Epidermal melanocyte (primary cell): ENCODE measurements around the gene ZDHHC14.
"Not testable (repeated sequence)": the region's sequence is repeated elsewhere in the genome, so short reads cannot be mapped to it uniquely, and the experiment has no call there.

ENCODE experiments used
- DNase-seq: peaks from one replicate; pipeline ENCODE4 v3.0.0; 2011; ENCODE audit warnings: low spot score; ENCODE audit not compliant: insufficient read length

ZDHHC14 gene

DNA sequence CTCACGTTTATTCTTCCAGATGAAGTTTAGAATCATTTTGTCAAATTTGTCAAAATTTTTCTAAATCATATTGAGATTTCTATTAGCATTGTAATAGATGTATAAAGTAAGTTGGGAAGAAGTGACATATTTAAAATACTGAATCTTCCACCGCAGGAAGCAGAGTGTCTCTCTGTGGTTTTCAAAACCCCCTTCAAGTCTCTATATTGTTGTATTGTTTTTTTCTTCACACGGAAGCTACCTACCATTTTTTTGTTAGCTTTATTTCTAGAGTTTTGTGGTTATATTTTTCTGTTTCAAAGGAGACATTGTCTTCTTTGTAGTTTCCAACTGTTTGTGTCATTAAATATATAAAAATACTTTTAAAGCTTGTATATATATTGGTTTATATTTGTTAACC lies 188.6 kb downstream of the ZDHHC14 start:
- no peak for DNase-seq

DNA sequence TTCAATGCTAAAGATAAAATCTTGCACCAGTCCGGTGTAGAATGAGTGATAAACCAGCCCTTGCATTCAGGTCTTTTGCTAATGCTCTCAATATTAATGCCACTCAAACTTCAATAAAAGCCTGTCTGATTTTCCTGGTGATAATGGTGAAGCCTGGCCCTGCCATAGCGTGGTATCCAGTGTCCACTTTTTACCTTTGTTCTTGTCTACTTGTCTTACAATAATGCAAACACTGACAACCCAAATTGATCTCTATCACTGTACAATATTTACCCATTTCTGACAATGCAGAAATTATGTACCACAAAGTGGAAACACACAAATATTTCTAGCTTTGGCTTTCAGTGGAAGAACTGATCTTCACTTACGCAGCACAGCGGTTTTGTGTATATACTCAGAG lies 189.1 kb downstream of the ZDHHC14 start:
- no peak for DNase-seq

DNA sequence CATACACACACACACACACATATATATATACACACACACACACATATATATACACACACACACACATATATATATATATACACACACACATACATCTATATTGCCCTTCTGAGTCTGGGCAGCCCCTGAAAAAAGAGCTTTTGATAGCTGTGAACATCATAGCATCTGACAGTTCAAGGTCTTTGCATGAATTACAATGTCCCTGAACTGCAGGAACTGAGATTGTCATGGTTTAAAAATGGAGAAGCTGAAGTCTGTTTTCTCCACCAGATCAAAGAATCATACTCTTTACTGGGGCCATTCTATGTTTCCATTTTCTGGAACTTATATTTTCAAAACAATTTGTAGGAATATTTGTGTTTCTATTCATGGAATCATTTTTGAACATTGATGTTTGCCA lies 189.8 kb downstream of the ZDHHC14 start:
- DNase-seq, result no peak

DNA sequence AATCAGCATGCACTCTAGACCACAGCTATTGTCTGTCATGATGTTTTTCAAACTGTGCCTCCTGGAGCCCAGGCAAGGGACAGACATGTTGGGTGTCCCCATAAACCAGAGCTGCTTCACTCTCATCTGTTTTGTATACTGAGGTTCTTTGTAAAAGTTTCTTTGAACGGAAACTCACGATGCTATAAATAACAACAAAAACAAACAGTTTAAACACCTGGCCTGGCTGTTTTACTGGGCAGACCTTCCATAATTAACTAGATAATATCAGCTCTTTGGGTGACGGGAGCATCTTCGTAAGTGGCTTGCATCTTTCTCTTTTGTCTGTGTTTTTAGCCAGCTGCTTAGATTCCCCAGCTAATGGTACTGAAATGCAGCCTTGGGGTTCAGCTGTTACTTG lies 190.3 kb downstream of the ZDHHC14 start:
- no peak for DNase-seq

DNA sequence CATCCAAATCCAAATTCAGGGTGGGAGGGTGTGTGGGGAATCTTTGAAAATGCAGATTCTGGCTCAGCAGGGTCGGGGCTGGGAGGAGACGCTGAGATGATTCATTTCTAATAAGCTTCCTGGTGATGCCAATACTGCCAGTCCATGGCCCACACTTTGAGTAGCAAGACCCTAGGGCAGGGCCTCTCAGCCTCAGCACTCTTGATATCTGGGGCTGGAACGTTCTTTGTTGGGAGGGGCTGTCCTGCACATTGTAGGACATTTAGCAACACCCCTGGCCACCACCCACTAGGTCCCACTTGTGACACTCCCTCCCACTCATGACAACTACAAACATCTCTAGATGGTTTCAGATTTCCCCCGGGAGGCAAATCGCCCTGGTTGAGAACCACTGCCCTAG lies 191.0 kb downstream of the ZDHHC14 start:
- DNase-seq, result no peak

DNA sequence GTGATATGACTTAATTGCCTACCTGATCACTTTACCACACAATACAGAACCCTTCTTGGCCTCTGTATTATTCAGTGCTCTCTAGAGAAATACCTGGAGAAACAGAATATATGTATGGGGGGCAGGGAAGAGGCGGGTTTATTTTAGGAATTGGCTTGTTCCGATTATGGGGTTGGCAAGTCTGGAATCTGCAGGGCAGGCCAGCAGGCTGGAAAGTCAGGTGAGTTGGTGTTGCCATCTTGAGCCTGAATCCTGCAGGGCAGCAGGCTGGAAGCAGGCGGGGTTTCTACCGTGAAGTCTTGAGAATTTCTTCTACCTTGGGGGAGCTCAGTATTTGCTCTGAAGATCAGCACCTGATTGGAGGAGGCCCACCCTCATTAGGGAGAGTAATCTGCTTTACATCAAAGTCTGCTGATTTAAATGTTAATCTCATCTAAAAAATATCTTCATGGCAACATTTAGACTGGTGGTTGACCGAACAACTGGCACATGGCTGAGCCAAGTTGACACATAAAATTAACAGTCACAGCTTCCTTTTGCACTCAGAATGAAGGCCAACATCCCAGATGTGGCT lies 193.9 kb downstream of the ZDHHC14 start:
- DNase-seq, result no peak

DNA sequence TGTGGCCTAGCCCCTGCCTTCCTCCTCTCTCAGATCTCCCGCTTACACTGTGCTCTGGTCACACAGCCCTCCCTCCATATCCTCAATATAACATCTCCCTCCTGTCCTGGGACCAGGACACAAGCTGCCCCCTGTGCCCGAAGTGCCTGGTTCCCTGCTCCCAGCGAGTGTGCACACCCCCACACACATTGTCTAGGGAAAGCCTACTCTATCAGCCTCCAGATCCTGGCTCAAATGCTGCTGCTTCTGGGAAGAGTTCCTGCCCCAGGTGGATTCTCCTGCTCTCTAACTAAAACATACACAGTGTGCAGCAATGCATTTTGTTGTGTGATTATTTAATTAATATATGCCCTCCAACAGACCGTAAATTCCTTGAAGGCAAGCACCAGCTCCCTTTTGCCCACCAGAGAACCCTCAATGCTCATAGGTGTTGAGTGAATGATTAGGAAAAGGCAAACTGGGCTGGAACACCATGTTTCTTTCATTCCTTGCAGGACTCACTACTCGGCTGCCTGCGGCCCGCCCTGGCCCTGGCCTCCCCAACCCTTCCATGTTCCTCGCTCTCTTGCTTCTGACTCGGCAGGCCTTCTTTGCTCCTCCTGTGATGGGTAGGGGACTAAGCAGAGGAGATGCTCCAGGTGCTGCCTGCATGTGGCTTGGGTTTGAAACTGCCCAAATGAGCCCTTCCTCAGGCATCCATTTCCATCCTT lies 194.6 kb downstream of the ZDHHC14 start:
- DNase-seq, result no peak

DNA sequence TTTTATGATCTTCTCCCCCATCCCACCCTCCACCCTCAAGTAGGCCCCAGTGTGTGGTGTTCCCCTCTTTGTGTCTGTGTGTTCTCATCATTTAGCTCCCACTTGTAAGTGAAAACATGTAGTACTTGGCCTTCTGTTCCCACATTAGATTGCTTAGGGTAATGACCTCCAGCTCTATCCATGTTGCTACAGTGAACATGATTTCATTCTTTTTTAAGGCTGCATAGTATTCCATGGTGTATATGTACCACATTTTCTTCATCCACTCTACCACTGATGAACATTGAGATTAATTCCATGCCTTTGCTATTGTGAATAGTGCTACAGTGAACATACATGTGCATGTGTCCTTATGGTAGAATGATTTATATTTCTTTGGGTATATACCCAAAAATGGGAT lies 196.0 kb downstream of the ZDHHC14 start:
- DNase-seq, result not testable (repeated sequence)

DNA sequence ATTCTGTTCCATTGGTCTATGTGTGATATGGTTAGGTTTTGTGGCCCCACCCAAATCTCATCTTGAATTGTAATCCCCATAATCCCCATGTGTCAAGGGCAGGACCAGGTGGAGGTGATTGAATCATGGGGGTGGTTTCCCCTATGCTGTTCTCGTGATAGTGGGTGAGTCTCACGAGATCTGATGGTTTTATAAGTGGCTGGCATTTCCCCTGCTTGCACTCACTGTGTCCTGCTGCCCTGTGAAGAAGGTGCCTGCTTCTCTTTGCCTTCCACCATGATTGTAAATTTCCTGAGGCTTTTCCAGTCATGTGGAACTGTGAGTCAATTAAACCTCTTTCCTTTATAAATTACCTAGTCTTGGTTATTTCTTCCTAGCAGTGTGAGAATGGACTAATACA lies 197.5 kb downstream of the ZDHHC14 start:
- DNase-seq, result not testable (repeated sequence)

DNA sequence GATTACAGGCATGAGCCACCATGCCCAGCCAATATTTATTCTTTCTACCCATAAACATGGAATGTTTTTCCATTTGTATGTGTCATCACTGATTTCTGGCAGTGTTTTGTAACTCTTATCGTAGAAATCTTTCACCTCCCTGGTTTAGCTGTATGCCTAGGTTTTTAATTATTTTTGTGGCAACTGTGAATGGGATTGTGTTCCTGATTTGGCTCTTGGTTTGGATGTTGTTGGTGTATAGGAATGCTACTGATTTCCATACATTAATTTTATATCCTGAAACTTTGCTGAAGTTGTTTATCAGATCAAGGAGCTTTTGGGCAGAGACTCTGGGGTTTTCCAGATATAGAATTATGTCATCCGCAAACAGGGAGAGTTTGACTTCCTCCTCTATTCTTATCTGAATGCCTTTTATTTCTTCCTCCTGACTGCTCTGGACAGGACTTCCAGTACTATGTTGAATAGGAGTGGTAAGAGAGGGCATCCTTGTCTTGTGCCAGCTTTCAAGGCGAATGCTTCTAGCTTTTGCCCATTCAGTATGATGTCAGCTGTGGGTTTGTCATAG lies 198.6 kb downstream of the ZDHHC14 start:
- DNase-seq, result no peak

DNA sequence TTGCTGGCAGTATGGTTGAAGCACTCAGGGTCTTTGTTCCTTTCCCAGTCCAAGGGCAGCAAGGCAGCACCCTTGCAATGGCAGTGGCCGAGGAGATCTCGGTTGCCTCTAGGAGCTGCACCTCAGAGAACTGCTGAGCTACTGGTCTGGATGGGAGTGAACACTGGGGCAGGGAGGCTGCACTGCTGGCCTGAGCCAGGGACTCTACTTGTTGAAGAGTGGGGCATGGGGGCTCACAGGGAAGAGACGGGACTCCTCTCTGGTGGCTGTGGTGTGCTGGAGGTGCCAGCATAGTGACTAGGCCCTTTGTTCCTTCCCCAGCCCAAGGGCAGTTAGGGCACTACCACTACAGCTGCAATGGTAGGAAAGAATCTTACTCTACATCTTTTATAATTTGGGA lies 203.0 kb downstream of the ZDHHC14 start:
- no peak for DNase-seq

DNA sequence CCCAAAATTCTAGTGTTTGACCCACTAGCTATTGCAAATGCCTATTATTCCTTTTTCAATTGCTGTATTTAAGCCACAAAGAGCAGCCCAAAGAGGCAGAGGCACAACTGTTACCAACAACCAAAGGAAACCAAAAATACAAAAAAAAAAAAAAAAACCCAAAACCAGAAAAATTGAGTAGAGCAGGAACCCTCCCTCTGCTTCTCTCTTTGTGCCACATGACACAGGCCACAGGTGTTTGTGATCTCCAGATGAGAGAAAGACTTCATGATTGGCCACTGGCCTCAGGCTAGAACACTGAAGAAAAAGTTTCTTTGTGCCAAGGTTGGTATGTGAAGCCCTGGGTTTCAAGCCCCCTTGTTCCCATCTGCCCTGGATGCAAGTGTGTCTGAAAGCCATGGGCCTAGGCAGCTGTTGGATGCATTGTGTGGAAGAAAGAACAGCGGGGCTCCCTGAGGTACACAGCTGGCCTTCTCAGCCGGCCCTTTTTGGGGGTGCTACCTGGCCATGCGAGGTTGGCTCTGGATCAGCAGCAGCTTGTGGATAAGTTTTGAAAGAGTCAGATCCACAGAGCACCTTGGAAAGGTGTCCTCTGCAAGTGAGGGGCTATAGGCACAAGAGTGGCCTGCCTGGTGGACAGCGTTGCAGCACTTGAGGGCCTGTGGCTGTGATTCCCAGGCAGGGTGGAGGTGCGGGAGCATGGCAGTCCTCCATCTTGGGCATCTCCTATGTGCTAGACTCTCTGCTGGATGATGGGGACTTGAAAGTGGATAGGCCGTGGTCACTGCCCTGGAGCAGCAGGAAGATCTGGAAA lies 204.5 kb downstream of the ZDHHC14 start:
- no peak for DNase-seq

DNA sequence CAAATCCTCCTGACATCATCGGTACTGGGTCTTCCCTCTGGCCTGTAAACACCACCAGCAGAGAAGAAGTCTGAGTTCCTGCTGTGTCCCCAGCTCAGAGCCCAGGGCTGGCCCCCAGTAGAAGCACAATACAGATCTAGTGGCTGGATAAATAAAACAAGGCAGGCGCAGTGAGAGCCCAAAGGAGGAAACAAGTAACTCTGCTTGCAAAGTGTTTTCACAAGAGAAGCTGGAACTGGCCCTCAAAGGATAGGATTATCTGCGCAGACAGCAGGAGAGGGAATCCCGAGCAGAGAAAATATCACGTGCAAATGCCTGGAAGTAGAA lies 205.1 kb downstream of the ZDHHC14 start:
- DNase-seq, result no peak

DNA sequence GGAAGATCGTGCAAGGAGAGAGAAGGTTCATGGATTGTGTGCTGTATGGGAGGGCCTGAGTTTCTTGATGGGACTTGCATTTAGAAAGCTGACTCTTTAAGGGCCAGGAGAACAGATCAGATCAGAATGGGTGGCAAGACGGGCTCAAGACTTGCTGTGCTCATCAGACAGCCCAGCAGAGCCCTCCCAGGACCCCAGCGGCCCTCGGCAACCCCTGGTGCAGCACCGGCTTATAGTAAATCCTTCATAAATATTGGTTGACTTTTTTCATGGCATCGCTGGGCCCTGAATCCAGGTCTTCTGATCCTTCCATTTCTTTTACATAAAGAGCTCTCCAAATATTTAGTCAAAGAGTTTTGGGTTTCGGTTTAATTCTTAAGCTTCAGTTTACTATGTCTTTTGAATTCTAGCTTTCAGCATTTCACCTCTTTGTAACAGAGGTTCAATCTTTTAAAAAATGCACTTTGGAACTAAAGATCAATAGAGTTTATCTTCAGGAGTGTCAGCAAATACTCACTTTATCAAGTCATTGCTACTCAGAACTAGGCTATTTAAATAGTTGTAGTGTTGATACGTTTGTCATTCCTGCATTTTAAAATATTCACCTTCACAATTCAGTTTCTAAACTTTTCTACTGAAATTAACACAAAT lies 205.6 kb downstream of the ZDHHC14 start:
- no peak for DNase-seq

DNA sequence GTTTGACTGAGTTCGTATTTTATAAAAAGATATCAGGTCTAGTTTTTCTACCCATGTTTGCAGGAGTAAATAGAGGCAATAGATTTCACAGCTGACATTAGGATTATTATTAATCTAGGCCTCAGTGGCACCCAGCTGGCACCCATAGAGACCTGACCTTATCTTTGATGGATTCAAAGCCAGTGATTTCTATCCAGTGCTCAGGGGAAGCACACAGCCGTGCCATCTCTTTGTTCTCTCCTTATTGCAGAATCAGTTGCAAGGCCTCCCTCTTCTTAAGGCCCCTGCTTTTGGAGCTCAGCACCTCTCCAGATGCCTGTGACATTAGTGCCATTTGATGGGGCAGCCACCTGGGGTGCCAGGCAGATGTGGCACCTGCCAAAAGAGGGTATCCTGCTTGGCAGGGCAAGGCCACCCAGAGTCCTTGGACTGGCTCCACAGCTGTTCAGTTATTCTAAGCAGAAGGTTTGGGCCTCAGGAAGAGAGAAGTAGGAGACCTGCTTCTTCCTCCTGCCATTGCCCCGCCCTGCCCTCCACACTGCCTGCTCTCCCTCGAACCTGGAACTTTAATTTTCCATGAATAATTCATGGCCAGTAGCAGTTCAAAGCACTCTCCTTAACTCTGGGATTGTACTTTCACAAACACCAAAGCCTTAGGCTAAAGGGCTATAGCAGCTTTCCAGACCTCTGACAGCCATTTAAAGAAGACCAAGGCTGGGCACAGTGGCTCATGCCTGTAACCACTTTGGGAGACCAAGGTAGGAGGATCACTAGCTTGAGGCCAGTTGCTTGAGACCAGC lies 206.3 kb downstream of the ZDHHC14 start:
- no peak for DNase-seq

DNA sequence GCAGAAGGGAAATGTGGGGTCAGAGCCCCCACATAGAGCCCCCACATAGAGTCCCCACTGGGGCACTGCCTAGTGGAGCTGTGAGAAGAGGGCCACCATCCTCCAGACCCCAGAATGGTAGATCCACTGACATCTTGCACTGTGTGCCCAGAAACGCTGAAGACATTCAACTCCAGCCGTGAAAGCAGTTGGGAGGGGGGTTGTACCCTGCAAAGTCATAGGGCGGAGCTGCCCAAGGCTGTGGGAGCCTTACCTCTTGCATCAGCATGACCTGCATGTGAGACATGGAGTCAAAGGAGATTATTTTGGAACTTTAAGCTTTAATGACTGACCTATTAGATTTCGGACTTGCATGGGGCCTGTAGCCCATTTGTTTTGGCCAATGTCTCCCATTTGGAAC lies 209.7 kb downstream of the ZDHHC14 start:
- not testable (repeated sequence) for DNase-seq

DNA sequence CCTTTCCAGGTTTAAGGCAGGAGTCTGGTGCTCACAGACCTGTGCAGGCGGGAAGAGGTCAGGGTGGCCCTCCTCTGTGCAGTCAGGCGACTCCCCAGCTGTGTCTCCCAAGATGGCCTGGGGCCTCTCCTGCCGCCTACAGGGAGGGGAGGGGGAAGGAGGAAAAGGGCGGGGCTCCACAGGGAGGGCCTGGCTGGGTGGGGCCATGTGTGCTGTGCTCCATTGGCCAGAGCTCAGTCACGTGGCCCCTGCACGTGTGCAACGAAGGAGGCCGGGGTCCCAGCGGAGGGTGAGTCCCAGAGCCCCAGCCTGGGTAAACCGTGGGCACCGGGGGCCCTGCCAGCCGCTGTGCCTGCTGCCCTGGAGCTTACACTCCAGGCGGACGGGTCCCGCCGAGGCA lies 211.6 kb downstream of the ZDHHC14 start:
- DNase-seq, result no peak

DNA sequence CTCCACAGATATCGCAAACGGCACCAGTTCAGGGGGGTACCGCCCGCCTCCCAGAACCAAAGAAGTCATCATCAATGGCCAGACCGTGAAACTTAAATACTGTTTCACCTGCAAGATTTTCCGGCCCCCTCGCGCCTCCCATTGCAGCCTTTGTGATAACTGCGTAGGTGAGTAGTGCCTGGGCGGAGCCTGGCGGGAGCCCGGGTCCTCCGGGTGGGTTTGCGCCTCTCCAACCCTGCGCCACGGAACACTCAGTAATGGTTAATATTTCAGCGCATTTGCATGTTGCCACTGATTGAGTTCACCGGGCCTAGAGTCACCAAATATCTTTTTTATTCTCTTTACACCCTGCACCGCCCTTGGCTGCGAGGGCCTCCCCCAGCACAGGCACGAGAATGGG lies 212.0 kb downstream of the ZDHHC14 start:
- DNase-seq, result no peak

DNA sequence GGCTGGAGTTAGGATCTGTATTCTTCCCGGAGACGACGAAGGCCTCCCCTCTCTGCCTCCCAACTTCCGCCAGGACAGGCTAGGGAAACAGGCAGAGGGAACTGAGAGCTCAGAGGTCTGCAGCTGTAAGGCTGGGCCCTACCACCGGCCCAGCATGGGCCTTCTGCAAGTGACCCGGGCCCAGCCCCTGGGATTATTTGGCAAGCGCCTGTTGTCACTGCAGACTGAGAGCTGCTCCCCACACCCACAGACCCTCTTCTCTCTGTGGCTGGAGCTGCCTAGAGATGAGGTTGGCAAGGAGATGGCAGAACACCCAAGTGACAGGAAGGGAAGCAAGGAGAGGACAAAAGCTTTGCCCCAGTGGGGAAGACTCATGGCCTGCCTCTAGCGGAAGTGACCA lies 212.6 kb downstream of the ZDHHC14 start:
- DNase-seq, result no peak

DNA sequence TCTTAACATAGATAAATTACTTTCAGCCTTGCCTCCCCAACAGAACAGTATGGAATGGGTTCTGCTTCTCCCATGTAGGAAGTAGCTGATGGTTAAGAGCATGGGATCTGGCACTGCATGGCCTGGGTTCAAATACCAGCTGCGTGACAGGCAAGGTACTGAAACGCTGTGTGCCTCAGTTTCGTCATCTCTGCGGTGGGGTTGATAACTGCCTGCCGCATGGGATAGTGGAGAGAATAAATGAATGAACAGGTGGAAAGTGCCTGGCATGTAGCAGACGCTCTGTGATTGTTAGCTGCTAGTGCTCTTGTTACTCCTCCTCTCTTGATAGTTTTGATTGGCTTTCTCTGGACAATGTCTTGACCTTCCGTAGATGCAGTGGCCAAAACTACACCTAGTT lies 213.3 kb downstream of the ZDHHC14 start:
- no peak for DNase-seq

DNA sequence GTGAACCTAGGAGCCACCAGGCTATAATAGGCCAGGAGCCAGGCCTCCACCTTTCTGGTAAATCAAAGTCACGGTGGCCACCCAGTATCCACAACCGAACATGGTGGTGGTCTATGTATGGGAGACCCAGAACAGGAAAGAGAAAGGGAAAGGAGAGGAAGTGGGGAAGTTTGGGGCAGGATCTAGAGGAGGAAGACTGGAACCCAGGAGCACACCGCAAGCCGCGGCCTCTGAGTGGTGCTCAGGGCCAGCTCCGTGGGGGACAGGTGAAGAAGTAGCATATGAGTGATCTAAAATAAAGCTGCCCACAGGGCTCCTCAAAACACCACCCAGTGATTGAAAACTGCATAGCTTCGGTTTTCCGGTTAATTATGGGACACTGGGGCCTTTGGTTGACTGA lies 214.8 kb downstream of the ZDHHC14 start:
- DNase-seq, result no peak
